CD8-positive, alpha-beta memory T cell (primary cell): ENCODE data around the gene MAP3K14. TPM values are rescaled to one million over a fixed set of nuclear protein-coding genes. Genes with fewer than 3 reads are reported as not detected.

Source experiments
- CTCF ChIA-PET: fragments of 350-600 bp; sonication (Branson Sonifier 250); formaldehyde crosslinking; loops from one replicate; lab custom pipeline; 2021; ENCODE audit warnings: antibody characterized with exemption; lab: Charles Lee
- POLR2A ChIA-PET: fragments of 350-600 bp; sonication (Branson Sonifier 250); formaldehyde crosslinking; loops from one replicate; lab custom pipeline; 2021; ENCODE audit warnings: antibody characterized with exemption; lab: Charles Lee
- DNase-seq, 5 donors: peaks; one replicate each; pipeline versions ENCODE4 v3.0.0 to v3.0.0-alpha.2; 2020 to 2022; ENCODE audit warnings: mixed read lengths in 1 of 5
- H3K27ac ChIP-seq: one replicate; pipeline ENCODE4 v1.7.0; 2013; ENCODE audit warnings: low read depth, mild to moderate bottlenecking, low read length, moderate library complexity
- H3K27me3 ChIP-seq: 2 replicates; pipeline ENCODE4 v1.7.0; 2013; ENCODE audit warnings: low read length, mild to moderate bottlenecking; ENCODE audit not compliant: insufficient read depth, poor library complexity, severe bottlenecking
- H3K36me3 ChIP-seq: 2 replicates; pipeline ENCODE4 v1.7.0; 2013; ENCODE audit warnings: mild to moderate bottlenecking, low read length, moderate library complexity; ENCODE audit not compliant: insufficient read depth
- H3K4me1 ChIP-seq: 2 replicates; pipeline ENCODE4 v1.7.0; 2013; ENCODE audit warnings: mild to moderate bottlenecking, low read length, moderate library complexity; ENCODE audit not compliant: insufficient read depth
- H3K4me3 ChIP-seq: 2 replicates; pipeline ENCODE4 v1.7.0; 2013; ENCODE audit warnings: mild to moderate bottlenecking, low read length
- H3K9me3 ChIP-seq: 2 replicates; pipeline ENCODE4 v1.7.0; 2013; ENCODE audit warnings: mild to moderate bottlenecking, low read length
- H3K27ac Mint-ChIP-seq, 8 donors: one replicate each; pipeline ENCODE4 v1.8.0; 2020 to 2021; ENCODE audit warnings: mixed read lengths in 8 of 8, mild to moderate bottlenecking in 6 of 8, inconsistent platforms in 3 of 8, moderate library complexity in 3 of 8
- H3K27me3 Mint-ChIP-seq, 2 donors: one replicate each; pipeline ENCODE4 v1.8.0; 2020 to 2021; ENCODE audit warnings: mixed read lengths in 2 of 2, mild to moderate bottlenecking in 1 of 2, moderate library complexity in 1 of 2
- H3K36me3 Mint-ChIP-seq, 3 donors: one replicate each; pipeline ENCODE4 v1.8.0; 2020 to 2021; ENCODE audit warnings: mixed read lengths in 3 of 3, inconsistent platforms in 1 of 3, mild to moderate bottlenecking in 1 of 3
- H3K4me1 Mint-ChIP-seq, 3 donors: one replicate each; pipeline ENCODE4 v1.8.0; 2020 to 2021; ENCODE audit warnings: mixed read lengths in 3 of 3, inconsistent platforms in 1 of 3, mild to moderate bottlenecking in 1 of 3
- H3K4me3 Mint-ChIP-seq, 7 donors: one replicate each; pipeline ENCODE4 v1.8.0; 2020 to 2021; ENCODE audit warnings: mixed read lengths in 7 of 7, mild to moderate bottlenecking in 6 of 7, moderate library complexity in 4 of 7, inconsistent platforms in 2 of 7
- H3K9me3 Mint-ChIP-seq, 5 donors: one replicate each; pipeline ENCODE4 v1.8.0; 2020 to 2022; ENCODE audit warnings: mixed read lengths in 5 of 5, mild to moderate bottlenecking in 3 of 5, moderate library complexity in 2 of 5, inconsistent platforms in 1 of 5
- polyA plus RNA-seq: library from polyadenylated mRNA; unstranded; fragments of 300-500 nt; fragmentation: Illumina TruSeq; gene quantifications from one replicate; pipeline ENCODE4 v1.2.3, GENCODE V29; 2021
- total RNA-seq, 2 experiments: library from RNA; stranded (reverse); gene quantifications; one replicate each; pipeline ENCODE4 v1.2.3, GENCODE V29; 2021

The MAP3K14 gene
- total and polyA plus RNA-seq, 3 experiments from 2014 or later, result 9.0 to 62.4 (median 60.2) TPM

- Mint-ChIP-seq H3K4me3 (peak overlapping the region in 1 of 7 donors; percentile 49), H3K4me1 (peaks cover 65 to 77% (median 75%) of the 10 kb centered on the region in 3 donors), H3K9me3 (no peaks in the 10 kb centered on the region), H3K36me3 (peaks cover 6 to 83% (median 18%) of the 10 kb centered on the region in 3 donors), H3K27ac (peak overlapping the region; percentile 13 to 98 (median 91)), H3K27me3 (peaks cover 0 to 2% of the 10 kb centered on the region in 2 donors)
- ChIA-PET CTCF (interaction anchor here (0.9 to 13.0 kb wide), 6 partner anchors 13 to 151 kb away, joined by 3 to 409 read pairs (median 22); partner anchors contain the start of genes ACBD4 and FMNL1), POLR2A (interaction anchor here (3.6 kb wide), 1 partner anchor 14 kb away, joined by 37 read pairs; no protein-coding TSS in a partner anchor)
- Histone ChIP-seq H3K4me1 (peaks cover 56% of the 10 kb centered on the region), H3K27me3 (no peaks in the 10 kb centered on the region), H3K9me3 (no peaks in the 10 kb centered on the region), H3K4me3 (no peak overlapping the region), H3K27ac (no peak overlapping the region), H3K36me3 (peaks cover 32% of the 10 kb centered on the region)
- DNase-seq, result no peak
These were observed 83.3 kb downstream of the MAP3K14 start for GRCh38 chr17:45233423-45233924.

- no peak overlapping the region for H3K4me3 ChIP-seq
- Mint-ChIP-seq H3K27ac (peak overlapping the region; percentile 54 to 98 (median 89)), H3K4me1 (peaks cover 69 to 83% (median 74%) of the 10 kb centered on the region in 3 donors), H3K36me3 (peaks cover 2 to 76% (median 13%) of the 10 kb centered on the region in 3 donors), H3K4me3 (peak overlapping the region in 5 of 7 donors; percentile 15 to 54 (median 18)), H3K27me3 (peaks cover 0 to 2% of the 10 kb centered on the region in 2 donors), H3K9me3 (no peaks in the 10 kb centered on the region)
- peaks cover 63% of the 10 kb centered on the region for H3K4me1 ChIP-seq
- ChIA-PET POLR2A (interaction anchor here (1.2 to 4.0 kb wide), 2 partner anchors 10 to 12 kb away, joined by 4 to 36 read pairs; partner anchors contain the start of gene FMNL1), CTCF (interaction anchor here (0.9 to 13.0 kb wide), 9 partner anchors 10 to 152 kb away, joined by 3 to 409 read pairs (median 11); partner anchors contain the start of genes ACBD4, FMNL1 and HEXIM1)
- H3K27ac ChIP-seq, result no peak overlapping the region
- DNase-seq, result no peak
- H3K27me3 ChIP-seq, result no peaks in the 10 kb centered on the region
- H3K36me3 ChIP-seq, result peaks cover 25% of the 10 kb centered on the region
- no peaks in the 10 kb centered on the region for H3K9me3 ChIP-seq
These were observed 84.1 kb downstream of the MAP3K14 start for GRCh38 chr17:45232514-45233422.

GRCh38 chr17:45231481-45232116 lies 85.2 kb downstream of the MAP3K14 start:
- DNase-seq, result no peak
- peaks cover 0 to 69% (median 8%) of the 10 kb centered on the region in 3 donors for H3K36me3 Mint-ChIP-seq

GRCh38 chr17:45230787-45231480 lies 85.9 kb downstream of the MAP3K14 start:
- peak overlapping the region; percentile 28 for H3K4me3 ChIP-seq
- peaks cover 76% of the 10 kb centered on the region for H3K4me1 ChIP-seq
- H3K27ac Mint-ChIP-seq, result peak overlapping the region; percentile 97 to 100 (median 100)
- peaks cover 9% of the 10 kb centered on the region for H3K36me3 ChIP-seq
- H3K9me3 Mint-ChIP-seq, result no peaks in the 10 kb centered on the region
- peaks cover 0 to 3% of the 10 kb centered on the region in 2 donors for H3K27me3 Mint-ChIP-seq
- H3K4me1 Mint-ChIP-seq, result peaks cover 82 to 97% (median 84%) of the 10 kb centered on the region in 3 donors
- H3K4me3 Mint-ChIP-seq, result peak overlapping the region in 3 of 7 donors; percentile 29 to 100 (median 44)
- DNase-seq, result no peak
- no peaks in the 10 kb centered on the region for H3K9me3 ChIP-seq
- CTCF ChIA-PET, result interaction anchor here (1.2 to 13.0 kb wide), 11 partner anchors 10 to 155 kb away, joined by 3 to 409 read pairs (median 11); partner anchors contain the start of genes ACBD4, FMNL1, HEXIM1 and MAP3K14
- POLR2A ChIA-PET, result interaction anchor here (1.0 to 13.4 kb wide), 4 partner anchors 11 to 25 kb away, joined by 3 to 189 read pairs (median 20); partner anchors contain the start of gene FMNL1
- H3K36me3 Mint-ChIP-seq, result peaks cover 0 to 70% (median 8%) of the 10 kb centered on the region in 3 donors
- no peak overlapping the region for H3K27ac ChIP-seq
- H3K27me3 ChIP-seq, result no peaks in the 10 kb centered on the region

More at GRCh38 chr17:45231481-45232116, 85.2 kb downstream of the MAP3K14 start:
- H3K9me3 Mint-ChIP-seq, result no peaks in the 10 kb centered on the region
- no peaks in the 10 kb centered on the region for H3K27me3 ChIP-seq
- peak overlapping the region; percentile 54 to 100 (median 90) for H3K27ac Mint-ChIP-seq
- H3K27me3 Mint-ChIP-seq, result peaks cover 0 to 2% of the 10 kb centered on the region in 2 donors
- H3K9me3 ChIP-seq, result no peaks in the 10 kb centered on the region
- peaks cover 77 to 91% (median 77%) of the 10 kb centered on the region in 3 donors for H3K4me1 Mint-ChIP-seq
- no peak overlapping the region for H3K27ac ChIP-seq
- peak overlapping the region in 3 of 7 donors; percentile 20 to 59 (median 36) for H3K4me3 Mint-ChIP-seq
- H3K36me3 ChIP-seq, result peaks cover 15% of the 10 kb centered on the region
- POLR2A ChIA-PET, result interaction anchor here (1.0 to 4.0 kb wide), 4 partner anchors 9 to 24 kb away, joined by 3 to 36 read pairs (median 4); partner anchors contain the start of gene FMNL1
- no peak overlapping the region for H3K4me3 ChIP-seq
- H3K4me1 ChIP-seq, result peaks cover 75% of the 10 kb centered on the region
- CTCF ChIA-PET, result interaction anchor here (1.0 to 13.0 kb wide), 9 partner anchors 11 to 153 kb away, joined by 3 to 409 read pairs (median 11); partner anchors contain the start of genes ACBD4, FMNL1 and HEXIM1

- H3K27ac Mint-ChIP-seq, result peak overlapping the region; percentile 97 to 100 (median 100)
- peak overlapping the region; percentile 98 for H3K27ac ChIP-seq
- H3K4me3 Mint-ChIP-seq, result peak overlapping the region in 6 of 7 donors; percentile 75 to 100 (median 100)
- H3K27me3 Mint-ChIP-seq, result peaks cover 0 to 3% of the 10 kb centered on the region in 2 donors
- H3K4me3 ChIP-seq, result peak overlapping the region; percentile 28
- H3K27me3 ChIP-seq, result no peaks in the 10 kb centered on the region
- DNase-seq, result no peak
- ChIA-PET POLR2A (interaction anchor here (0.5 to 13.4 kb wide), 3 partner anchors 10 to 85 kb away, joined by 4 to 189 read pairs (median 36); partner anchors contain the start of gene FMNL1), CTCF (interaction anchor here (1.2 to 13.0 kb wide), 10 partner anchors 10 to 156 kb away, joined by 3 to 409 read pairs (median 14); partner anchors contain the start of genes ACBD4, FMNL1, HEXIM1 and MAP3K14)
- H3K9me3 ChIP-seq, result no peaks in the 10 kb centered on the region
- peaks cover 6% of the 10 kb centered on the region for H3K36me3 ChIP-seq
- H3K9me3 Mint-ChIP-seq, result no peaks in the 10 kb centered on the region
- peaks cover 81 to 97% (median 84%) of the 10 kb centered on the region in 3 donors for H3K4me1 Mint-ChIP-seq
- H3K36me3 Mint-ChIP-seq, result peaks cover 0 to 69% (median 7%) of the 10 kb centered on the region in 3 donors
- H3K4me1 ChIP-seq, result peaks cover 76% of the 10 kb centered on the region
These were observed 86.4 kb downstream of the MAP3K14 start for GRCh38 chr17:45230410-45230786.

GRCh38 chr17:45229681-45230409 lies 87.0 kb downstream of the MAP3K14 start:
- Histone ChIP-seq H3K27me3 (no peaks in the 10 kb centered on the region), H3K36me3 (peaks cover 6% of the 10 kb centered on the region), H3K27ac (peak overlapping the region; percentile 98), H3K4me1 (peaks cover 76% of the 10 kb centered on the region), H3K4me3 (peak overlapping the region; percentile 95), H3K9me3 (no peaks in the 10 kb centered on the region)
- H3K36me3 Mint-ChIP-seq, result peaks cover 0 to 68% (median 7%) of the 10 kb centered on the region in 3 donors
- ChIA-PET CTCF (interaction anchor here (1.0 to 13.0 kb wide), 13 partner anchors 9 to 156 kb away, joined by 3 to 409 read pairs (median 8); partner anchors contain the start of genes ACBD4, FMNL1, HEXIM1 and MAP3K14), POLR2A (interaction anchor here (0.5 to 13.4 kb wide), 3 partner anchors 10 to 84 kb away, joined by 4 to 189 read pairs (median 36); partner anchors contain the start of gene FMNL1)
- peak overlapping the region; percentile 97 to 100 (median 100) for H3K27ac Mint-ChIP-seq
- H3K27me3 Mint-ChIP-seq, result peaks cover 0 to 3% of the 10 kb centered on the region in 2 donors
- peaks cover 81 to 97% (median 84%) of the 10 kb centered on the region in 3 donors for H3K4me1 Mint-ChIP-seq
- DNase-seq, result no peak
- no peaks in the 10 kb centered on the region for H3K9me3 Mint-ChIP-seq
- H3K4me3 Mint-ChIP-seq, result peak overlapping the region; percentile 96 to 100 (median 99)
